ENCODE data around the gene ZNF423.

Gene ZNF423

GRCh38 chr16:49855822-49856671 lies at the start of gene ZNF423:
Gene ZNF423, minus strand, starts transcription at chr16:49856112. Its CDS starts 338 bp downstream, at chr16:49855774.
- peak within 1 kb of the TSS; percentile 59 for H3K27ac Mint-ChIP-seq
- no peaks in the 10 kb centered on the region for H3K36me3 Mint-ChIP-seq (ENCODE audit: low read depth)
- no peaks in the 10 kb centered on the region for H3K9me3 Mint-ChIP-seq
- peaks cover 46% of the 10 kb centered on the region for H3K4me1 Mint-ChIP-seq
- no peaks in the 10 kb centered on the region for H3K27me3 Mint-ChIP-seq (ENCODE audit: low read depth, poor library complexity)
- peak; percentile 59 for DNase-seq
- no peak for TF ChIP-seq CTCF (IDR thresholded peaks at IDR 0.05)
- H3K4me3 Mint-ChIP-seq, result peak within 1 kb of the TSS; percentile 91

GRCh38 chr16:49904348-49905062 lies 48.6 kb upstream of the ZNF423 start:
- DNase-seq, result no peak
- no peak overlapping the region for H3K4me3 Mint-ChIP-seq
- no peaks in the 10 kb centered on the region for H3K9me3 Mint-ChIP-seq
- peaks cover 16% of the 10 kb centered on the region for H3K4me1 Mint-ChIP-seq
- no peak overlapping the region for H3K27ac Mint-ChIP-seq
- H3K36me3 Mint-ChIP-seq (ENCODE audit: low read depth), result no peaks in the 10 kb centered on the region
- TF ChIP-seq CTCF (IDR thresholded peaks at IDR 0.05), result no peak
- peaks cover 9% of the 10 kb centered on the region for H3K27me3 Mint-ChIP-seq (ENCODE audit: low read depth, poor library complexity)

GRCh38 chr16:49902908-49903307 lies 47.0 kb upstream of the ZNF423 start:
- Mint-ChIP-seq H3K36me3 (ENCODE audit: low read depth) (no peaks in the 10 kb centered on the region), H3K4me1 (peaks cover 23% of the 10 kb centered on the region), H3K4me3 (no peak overlapping the region), H3K27ac (no peak overlapping the region), H3K9me3 (no peaks in the 10 kb centered on the region), H3K27me3 (ENCODE audit: low read depth, poor library complexity) (peaks cover 12% of the 10 kb centered on the region)
- no peak for TF ChIP-seq CTCF (IDR thresholded peaks at IDR 0.05)
- DNase-seq, result no peak

- TF ChIP-seq CTCF (IDR thresholded peaks at IDR 0.05), result no peak
- H3K4me1 Mint-ChIP-seq, result peaks cover 34% of the 10 kb centered on the region
- no peaks in the 10 kb centered on the region for H3K9me3 Mint-ChIP-seq
- no peak for DNase-seq
- H3K36me3 Mint-ChIP-seq (ENCODE audit: low read depth), result no peaks in the 10 kb centered on the region
- peaks cover 15% of the 10 kb centered on the region for H3K27me3 Mint-ChIP-seq (ENCODE audit: low read depth, poor library complexity)
- H3K4me3 Mint-ChIP-seq, result no peak overlapping the region
- H3K27ac Mint-ChIP-seq, result no peak overlapping the region
Measured at GRCh38 chr16:49901711-49902110, 45.8 kb upstream of the ZNF423 start.

GRCh38 chr16:49900875-49901274 lies 45.0 kb upstream of the ZNF423 start:
- no peaks in the 10 kb centered on the region for H3K9me3 Mint-ChIP-seq
- no peak for TF ChIP-seq CTCF (IDR thresholded peaks at IDR 0.05)
- H3K27ac Mint-ChIP-seq, result no peak overlapping the region
- no peaks in the 10 kb centered on the region for H3K36me3 Mint-ChIP-seq (ENCODE audit: low read depth)
- H3K4me1 Mint-ChIP-seq, result peaks cover 42% of the 10 kb centered on the region
- H3K4me3 Mint-ChIP-seq, result no peak overlapping the region
- DNase-seq, result no peak
- H3K27me3 Mint-ChIP-seq (ENCODE audit: low read depth, poor library complexity), result peaks cover 18% of the 10 kb centered on the region

All from nephron progenitor cell (in vitro differentiated cells).